Uterus (tissue), 2 donors: ENCODE data around the gene PRXL2C.

Experiments used
- CTCF ChIP-seq, 4 experiments: fragments of 200-600 bp in 2 of 4; fragments of 450-650 bp in 2 of 4; sonication (generic) in 2 of 4; IDR thresholded peaks; one replicate each; pipeline ENCODE4 v1.5.1; 2016 to 2019; ENCODE audit warnings: antibody characterized with exemption in 4 of 4, mild to moderate bottlenecking in 2 of 4, moderate library complexity in 1 of 4
- POLR2A ChIP-seq, 2 donors: fragments of 450-650 bp; IDR thresholded peaks; one replicate each; pipeline ENCODE4 v1.6.1; 2016; ENCODE audit warnings: antibody characterized with exemption in 2 of 2, mild to moderate bottlenecking in 1 of 2, moderate library complexity in 1 of 2

GRCh38 chr9:96618209-96619123 lies 36.7 kb downstream of the PRXL2C start:
- no peak for TF ChIP-seq CTCF (IDR thresholded peaks at IDR 0.05)
- no peak for TF ChIP-seq POLR2A (IDR thresholded peaks at IDR 0.05)
